HCT116 (cell line): ENCODE results near the gene LRRC37A2.
"Not testable (repeated sequence)": the region's sequence is repeated elsewhere in the genome, so short reads cannot be mapped to it uniquely, and the experiment has no call there.

Experiments used
- CTCF ChIP-seq, 3 experiments: fragments of 200-600 bp in 1 of 3; sonication (generic) in 1 of 3; IDR thresholded peaks in 2 of 3; conservative IDR thresholded peaks in 1 of 3; 2 replicates each; pipeline ENCODE4 v1.5.1; 2012 to 2017; ENCODE audit warnings: low read depth in 2 of 3, low read length in 2 of 3, antibody characterized with exemption in 1 of 3, borderline replicate concordance in 1 of 3, control low read depth in 1 of 3, mild to moderate bottlenecking in 1 of 3, mixed read lengths in 1 of 3, mixed run types in 1 of 3, moderate library complexity in 1 of 3; ENCODE audit not compliant: insufficient read depth in 1 of 3
- EZH2 ChIP-seq: fragments of 200-600 bp; sonication (generic); IDR thresholded peaks from 2 replicates; pipeline ENCODE4 v1.6.1; 2017; ENCODE audit warnings: antibody characterized with exemption, mixed run types
- JUND ChIP-seq: IDR thresholded peaks from 2 replicates; pipeline ENCODE4 v1.6.1; 2012
- POLR2A ChIP-seq: IDR thresholded peaks from 2 replicates; pipeline ENCODE4 v1.7.0; 2011; ENCODE audit warnings: borderline replicate concordance; ENCODE audit not compliant: insufficient read depth, insufficient read length; ENCODE audit errors: extremely low read depth

GRCh38 chr17:46560048-46560447 lies 47.8 kb downstream of the LRRC37A2 start:
- TF ChIP-seq CTCF (IDR thresholded peaks at IDR 0.05 in 2 of 3, conservative IDR thresholded peaks at IDR 0.05 in 1 of 3; ENCODE audit: borderline replicate concordance in 1 of 3, insufficient read depth in 1 of 3, low read depth in 2 of 3, low read length in 2 of 3); EZH2; JUND; POLR2A: not testable (repeated sequence)
